SK-N-SH (cell line): ENCODE measurements around the gene ARID1A. TPM values are rescaled to one million over a fixed set of nuclear protein-coding genes. Genes with fewer than 3 reads are reported as not detected.

ENCODE experiments used
- CTCF ChIP-seq: fragments of 200-600 bp; sonication (generic); IDR thresholded peaks from 2 replicates; pipeline ENCODE4 v1.6.1; 2017; ENCODE audit warnings: antibody characterized with exemption, mild to moderate bottlenecking, moderate library complexity
- ELF1 ChIP-seq: IDR thresholded peaks from 2 replicates; pipeline ENCODE4 v1.4.0; 2012
- FOXM1 ChIP-seq: IDR thresholded peaks from 2 replicates; pipeline ENCODE4 v1.4.0; 2012; ENCODE audit warnings: low read depth, mild to moderate bottlenecking
- GABPA ChIP-seq: IDR thresholded peaks from 2 replicates; pipeline ENCODE4 v1.4.0; 2012; ENCODE audit warnings: low read depth, mild to moderate bottlenecking
- GATA2 ChIP-seq: sonication (generic); formaldehyde crosslinking; IDR thresholded peaks from 2 replicates; pipeline ENCODE4 v1.5.0; 2020; ENCODE audit warnings: mild to moderate bottlenecking, missing genetic modification reagents
- IRF3 ChIP-seq: fragments of 150-350 bp; IDR thresholded peaks from 2 replicates; pipeline ENCODE4 v1.6.1; 2016; ENCODE audit warnings: mild to moderate bottlenecking, low read depth, low read length
- JUND ChIP-seq: IDR thresholded peaks from 2 replicates; pipeline ENCODE4 v1.4.0; 2012
- MAX ChIP-seq: IDR thresholded peaks from 2 replicates; pipeline ENCODE4 v1.4.0; 2012; ENCODE audit warnings: low read depth
- MEF2A ChIP-seq: IDR thresholded peaks from 2 replicates; pipeline ENCODE4 v1.4.0; 2012; ENCODE audit warnings: low read depth, borderline replicate concordance
- NFIC ChIP-seq: IDR thresholded peaks from 2 replicates; pipeline ENCODE4 v1.4.0; 2012; ENCODE audit warnings: borderline replicate concordance
- RFX5 ChIP-seq: IDR thresholded peaks from 2 replicates; pipeline ENCODE4 v1.6.1; 2012; ENCODE audit warnings: mild to moderate bottlenecking, improper control_type of control experiment, low read length
- RXRA ChIP-seq: IDR thresholded peaks from 2 replicates; pipeline ENCODE4 v1.4.0; 2012; ENCODE audit warnings: low read depth, mild to moderate bottlenecking, borderline replicate concordance
- SMC3 ChIP-seq: IDR thresholded peaks from 2 replicates; pipeline ENCODE4 v1.6.1; 2012; ENCODE audit warnings: low read depth, low read length, improper control_type of control experiment
- TAF1 ChIP-seq: IDR thresholded peaks from 2 replicates; pipeline ENCODE4 v1.6.1; 2012; ENCODE audit warnings: low read depth, mild to moderate bottlenecking, low read length, moderate library complexity, borderline replicate concordance
- TCF12 ChIP-seq: IDR thresholded peaks from 2 replicates; pipeline ENCODE4 v1.4.0; 2012
- TEAD4 ChIP-seq: IDR thresholded peaks from 2 replicates; pipeline ENCODE4 v1.4.0; 2012; ENCODE audit warnings: mild to moderate bottlenecking, borderline replicate concordance; ENCODE audit not compliant: insufficient read depth
- ZBTB33 ChIP-seq: IDR thresholded peaks from 2 replicates; pipeline ENCODE4 v1.4.0; 2012; ENCODE audit warnings: low read depth, borderline replicate concordance
- polyA plus RNA-seq, 3 experiments: library from polyadenylated mRNA; depleted of rRNA; stranded (reverse); fragments of >200 nt; gene quantifications; 2 replicates each; pipeline ENCODE4 v1.2.3, GENCODE V29; 2012

Gene ARID1A
- polyA plus RNA-seq, 1 of the 3 experiments (the other 2 are of a cell fraction): 26.5 TPM

- 0 out of 2 replicates have a peak, but pooled peaks have one; percentile 10 for TF ChIP-seq ZBTB33
- TF ChIP-seq SMC3: peak; percentile 16; the same call in 1 of the 2 replicates
- peak; percentile 94 for TF ChIP-seq ELF1
- no peak for TF ChIP-seq TEAD4
- no peak for TF ChIP-seq IRF3
- no peak for TF ChIP-seq FOXM1
- TF ChIP-seq GATA2 (CRISPR knock-in tag): no peak
- TF ChIP-seq RFX5: no peak
- peak; percentile 75 for TF ChIP-seq TCF12
- peak; percentile 12; the same call in 1 of the 2 replicates for TF ChIP-seq RXRA
- no peak; the same call in 1 of the 2 replicates for TF ChIP-seq TAF1
- TF ChIP-seq CTCF: no peak
- peak; percentile 40 for TF ChIP-seq JUND
- TF ChIP-seq MAX: peak; percentile 91
- peak; percentile 71 for TF ChIP-seq GABPA
- TF ChIP-seq NFIC: no peak; the same call in 1 of the 2 replicates
- TF ChIP-seq MEF2A: peak; percentile 99
- TF ChIP-seq, all 33 proteins: peak for 19
These were observed 48.5 kb downstream of the ARID1A start (continued) for GRCh38 chr1:26744075-26744959.
